Measurements from ENCODE around the gene UGT1A5.

The UGT1A5 gene

DNA sequence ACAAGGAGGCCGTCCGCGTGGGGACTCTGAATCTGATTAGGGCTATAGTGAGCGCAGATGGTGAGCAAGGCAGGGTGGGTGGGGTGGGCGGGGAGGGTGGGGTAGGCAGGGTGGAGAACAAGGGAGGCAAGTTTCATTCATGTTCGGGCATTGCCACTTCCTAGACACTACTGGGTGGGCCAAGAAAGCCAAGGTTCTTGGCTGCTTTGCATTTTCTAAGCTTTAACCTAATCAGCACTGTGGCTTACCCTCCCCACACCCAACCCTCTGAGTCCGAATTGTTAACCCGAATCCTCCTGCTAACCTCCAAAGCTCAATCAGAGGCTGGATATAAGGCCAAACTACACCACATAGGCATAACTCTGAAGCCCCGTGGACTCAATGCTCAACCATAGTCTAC, 83.5 kb downstream of the UGT1A5 start:
- Histone ChIP-seq H3K4me1 (ENCODE audit: insufficient read depth, low read length, poor library complexity, severe bottlenecking) (no peaks in the 10 kb centered on the region), H2AFZ (ENCODE audit: low read length) (no peak overlapping the region), H3K9me3 (ENCODE audit: insufficient read depth, low read depth, low read length) (no peaks in the 10 kb centered on the region), H3K4me3 (ENCODE audit: low read length, poor library complexity, severe bottlenecking) (no peak overlapping the region), H3F3A (ENCODE audit: low read depth) (no peaks in the 10 kb centered on the region), H3K9ac (ENCODE audit: low read depth, low read length, poor library complexity, severe bottlenecking) (no peak overlapping the region), H3K79me2 (ENCODE audit: insufficient read depth, low read length) (no peaks in the 10 kb centered on the region), H3K9me2 (replicated peaks; ENCODE audit: low read depth, low read length) (no peaks in the 10 kb centered on the region), H4K20me1 (ENCODE audit: insufficient read depth, low read length, poor library complexity, severe bottlenecking) (no peaks in the 10 kb centered on the region), H3K36me3 (ENCODE audit: insufficient read depth, low read length) (no peaks in the 10 kb centered on the region), H3K27me3 (ENCODE audit: insufficient read depth, low read length, poor library complexity, severe bottlenecking) (no peaks in the 10 kb centered on the region), H3K4me2 (ENCODE audit: low read depth, low read length, poor library complexity, severe bottlenecking) (no peak overlapping the region)
- no peak for TF ChIP-seq CTCF (conservative IDR thresholded peaks at IDR 0.05; ENCODE audit: low read length)
- no peak for TF ChIP-seq EZH2phosphoT487 (IDR thresholded peaks at IDR 0.05; ENCODE audit: borderline replicate concordance)

- H2AFZ ChIP-seq (ENCODE audit: low read length) = no peak overlapping the region
- H3K9me2 ChIP-seq (replicated peaks; ENCODE audit: low read depth, low read length) = no peaks in the 10 kb centered on the region
- H3K4me1 ChIP-seq (ENCODE audit: insufficient read depth, low read length, poor library complexity, severe bottlenecking) = no peaks in the 10 kb centered on the region
- no peaks in the 10 kb centered on the region for H4K20me1 ChIP-seq (ENCODE audit: insufficient read depth, low read length, poor library complexity, severe bottlenecking)
- no peak overlapping the region for H3K4me2 ChIP-seq (ENCODE audit: low read depth, low read length, poor library complexity, severe bottlenecking)
- no peaks in the 10 kb centered on the region for H3K27me3 ChIP-seq (ENCODE audit: insufficient read depth, low read length, poor library complexity, severe bottlenecking)
- no peaks in the 10 kb centered on the region for H3F3A ChIP-seq (ENCODE audit: low read depth)
- no peaks in the 10 kb centered on the region for H3K79me2 ChIP-seq (ENCODE audit: insufficient read depth, low read length)
- no peaks in the 10 kb centered on the region for H3K9me3 ChIP-seq (ENCODE audit: insufficient read depth, low read depth, low read length)
- H3K4me3 ChIP-seq (ENCODE audit: low read length, poor library complexity, severe bottlenecking) = no peak overlapping the region
- no peaks in the 10 kb centered on the region for H3K36me3 ChIP-seq (ENCODE audit: insufficient read depth, low read length)
- no peak overlapping the region for H3K9ac ChIP-seq (ENCODE audit: low read depth, low read length, poor library complexity, severe bottlenecking)
- TF ChIP-seq CTCF (conservative IDR thresholded peaks at IDR 0.05; ENCODE audit: low read length) (no peak), EZH2phosphoT487 (IDR thresholded peaks at IDR 0.05; ENCODE audit: borderline replicate concordance) (no peak)
These were observed 85.8 kb downstream of the UGT1A5 start for GRCh38 chr2:233798335-233799086.

DNA sequence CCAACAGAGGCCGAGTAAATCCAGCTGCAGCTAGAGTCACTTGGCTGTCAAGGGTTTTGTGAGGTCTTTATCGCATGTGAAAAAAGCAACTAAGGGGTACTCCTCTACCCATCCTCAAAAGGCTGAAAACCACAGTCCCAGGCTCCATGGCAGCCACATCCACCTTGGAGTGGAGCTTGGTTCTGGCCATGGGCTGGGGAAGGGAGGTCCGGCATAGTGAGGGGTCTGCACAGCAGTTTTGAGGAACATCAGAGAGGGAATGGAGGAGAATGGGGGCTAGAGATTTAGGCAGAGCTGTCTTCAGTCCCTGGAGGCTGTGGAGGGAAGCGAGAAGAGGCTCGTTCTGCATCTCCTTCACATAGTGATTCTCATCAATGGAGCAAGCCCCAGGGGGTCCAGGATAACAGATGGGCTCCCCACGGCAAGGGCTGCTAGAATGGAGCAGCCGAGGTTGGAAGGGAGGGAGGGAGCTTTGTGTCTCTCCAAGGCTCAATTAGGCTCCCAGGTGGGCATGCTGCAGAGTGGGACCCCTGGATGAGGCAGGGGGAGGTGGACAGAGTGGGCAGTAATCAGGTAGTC, 86.5 kb downstream of the UGT1A5 start:
- Histone ChIP-seq H2AFZ (ENCODE audit: low read length) (no peak overlapping the region), H3K79me2 (ENCODE audit: insufficient read depth, low read length) (no peaks in the 10 kb centered on the region), H3K36me3 (ENCODE audit: insufficient read depth, low read length) (no peaks in the 10 kb centered on the region), H3K4me2 (ENCODE audit: low read depth, low read length, poor library complexity, severe bottlenecking) (no peak overlapping the region), H3K9ac (ENCODE audit: low read depth, low read length, poor library complexity, severe bottlenecking) (no peak overlapping the region), H3K9me3 (ENCODE audit: insufficient read depth, low read depth, low read length) (no peaks in the 10 kb centered on the region), H3F3A (ENCODE audit: low read depth) (no peaks in the 10 kb centered on the region), H4K20me1 (ENCODE audit: insufficient read depth, low read length, poor library complexity, severe bottlenecking) (no peaks in the 10 kb centered on the region), H3K27me3 (ENCODE audit: insufficient read depth, low read length, poor library complexity, severe bottlenecking) (no peaks in the 10 kb centered on the region), H3K4me3 (ENCODE audit: low read length, poor library complexity, severe bottlenecking) (no peak overlapping the region), H3K4me1 (ENCODE audit: insufficient read depth, low read length, poor library complexity, severe bottlenecking) (no peaks in the 10 kb centered on the region), H3K9me2 (replicated peaks; ENCODE audit: low read depth, low read length) (no peaks in the 10 kb centered on the region)
- TF ChIP-seq EZH2phosphoT487 (IDR thresholded peaks at IDR 0.05; ENCODE audit: borderline replicate concordance) (no peak), CTCF (conservative IDR thresholded peaks at IDR 0.05; ENCODE audit: low read length) (no peak)
